SK-MEL-5 (cell line): ENCODE results near the gene KRT73. TPM values are rescaled to one million over a fixed set of nuclear protein-coding genes. Genes with fewer than 3 reads are reported as not detected.

Experiments used
- DNase-seq: peaks from one replicate; pipeline ENCODE4 v3.0.0-alpha.2; 2016; ENCODE audit warnings: low read depth, low spot score
- in situ Hi-C: cut with HindIII; loops from 2 replicates; pipeline ENCODE4 v1.10.0; 2016; ENCODE audit warnings: low sequenced_read_pairs, high pct_unique_total_duplicates, low pct_unique_long_range_greater_than_20kb
- total RNA-seq: library from RNA; depleted of rRNA; stranded (reverse); fragments of >200 nt; shearing (Covaris generic); gene quantifications from 2 replicates; pipeline ENCODE4 v1.2.3, GENCODE V29; 2014; rRNA removed

KRT73 gene
- total RNA-seq, 1 experiment from 2014 or later = not detected

DNA sequence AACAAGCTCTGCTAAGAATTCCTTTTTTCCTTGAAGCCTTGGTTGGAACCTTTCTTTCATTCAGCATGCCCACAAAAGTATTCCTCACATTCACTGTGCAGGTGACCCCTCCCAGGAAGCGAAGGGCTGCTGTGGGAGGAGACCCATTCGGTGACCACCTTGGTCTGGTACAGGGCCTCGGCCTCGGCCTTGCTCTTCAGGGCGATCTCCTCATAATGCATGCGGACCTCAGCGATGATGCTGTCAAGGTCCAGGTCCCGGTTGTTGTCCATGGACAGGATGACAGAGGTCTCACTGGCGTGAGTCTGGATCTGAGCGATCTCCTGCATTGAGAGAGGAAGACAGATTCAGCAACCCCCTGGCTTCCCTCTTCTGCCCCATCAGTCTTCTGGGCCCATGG, 47.8 kb downstream of the KRT73 start:
- DNase-seq = no peak
- in situ Hi-C loops = no loop called here

DNA sequence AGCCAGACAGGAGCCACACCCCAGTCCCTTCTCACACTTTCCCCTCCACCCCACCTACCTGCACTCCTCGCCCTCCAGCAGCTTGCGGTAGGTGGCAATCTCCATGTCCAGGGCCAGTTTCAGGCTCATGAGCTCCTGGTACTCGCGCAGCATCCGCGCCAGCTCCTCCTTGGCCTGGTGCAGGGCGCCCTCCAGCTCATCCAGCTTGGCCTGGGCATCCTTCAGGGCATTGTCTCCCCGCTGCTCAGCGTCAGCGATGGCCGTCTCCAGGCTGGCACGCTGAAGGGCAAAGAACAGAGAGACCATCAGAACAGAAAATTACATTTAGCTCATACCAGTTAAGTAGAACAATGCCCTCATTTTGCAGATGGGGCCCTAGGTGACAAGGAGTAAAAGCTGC, 50.2 kb downstream of the KRT73 start:
- in situ Hi-C loops = no loop called here

GRCh38 chr12:52566847-52567291, 51.5 kb downstream of the KRT73 start:
- no peak for DNase-seq
- in situ Hi-C loops = no loop called here

More for the DNA sequence above, 50.2 kb downstream of the KRT73 start:
- no peak for DNase-seq

DNA sequence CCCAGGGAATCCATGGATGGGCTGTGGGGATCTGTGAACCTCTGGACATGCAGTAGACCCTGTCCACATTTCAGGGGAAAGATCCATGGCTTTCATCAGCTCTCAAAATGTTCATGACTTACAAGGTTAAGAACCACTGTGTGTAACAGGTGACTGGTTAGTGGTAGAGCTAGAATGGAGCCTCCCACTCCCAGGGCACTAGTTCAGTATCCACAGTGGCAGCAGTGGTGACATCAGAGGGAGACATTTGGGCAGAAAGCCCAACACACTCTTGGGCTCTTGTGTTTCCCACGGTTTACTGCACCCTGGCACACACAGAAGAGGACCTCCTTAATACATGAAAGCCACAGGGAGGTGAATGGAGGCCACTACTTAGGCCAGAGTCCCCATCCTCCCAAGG, 53.8 kb downstream of the KRT73 start:
- in situ Hi-C loops = no loop called here
- DNase-seq = no peak

- peak; percentile 55 for DNase-seq
- in situ Hi-C loops = no loop called here
Observed at GRCh38 chr12:52561880-52562449, 56.4 kb downstream of the KRT73 start.

GRCh38 chr12:52559979-52560378, 58.4 kb downstream of the KRT73 start:
- in situ Hi-C loops = no loop called here
- DNase-seq = no peak

DNA sequence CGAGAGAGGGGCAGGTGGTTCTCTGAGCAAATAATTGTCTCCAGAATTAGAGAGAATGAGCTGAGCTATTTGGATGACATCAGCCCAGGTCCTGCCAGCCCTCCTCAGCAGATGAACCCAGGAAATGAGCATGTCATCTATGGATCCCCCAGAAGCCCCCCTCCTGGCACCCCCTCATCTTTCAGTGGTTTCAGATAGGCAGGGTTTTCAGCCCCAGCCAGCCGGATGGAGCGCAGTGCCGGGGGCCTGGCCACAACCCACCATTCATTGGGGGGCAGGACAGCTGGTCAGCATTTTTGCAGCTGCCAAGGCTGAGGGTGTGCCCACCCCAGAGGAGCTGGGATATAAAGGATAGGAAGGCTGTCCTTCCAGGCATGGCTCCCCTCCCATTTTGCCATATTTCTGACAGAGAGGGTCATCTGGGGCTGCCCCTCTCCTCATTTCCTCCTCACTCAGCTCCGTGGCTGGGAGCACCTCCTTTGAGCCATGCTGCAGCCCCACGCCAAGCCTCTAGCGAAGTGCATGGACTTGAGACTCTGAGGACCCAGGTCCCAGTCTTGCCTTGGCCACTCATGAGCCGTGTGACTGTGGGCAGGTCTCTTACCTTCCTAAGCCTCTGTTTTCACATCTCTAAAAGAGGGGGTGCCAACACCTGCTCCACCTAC, 59.4 kb downstream of the KRT73 start:
- no peak for DNase-seq
- in situ Hi-C loops = no loop called here

Other genes starting within 250 kb of the KRT73 start
- not detected in 2 replicates for gene KRT84, start 232.9 kb downstream of the KRT73 start, total RNA-seq
- gene KRT82, start 212.2 kb downstream of the KRT73 start, total RNA-seq = not detected in 2 replicates
- not detected in 2 replicates for gene KRT75, start 184.2 kb downstream of the KRT73 start, total RNA-seq
- gene KRT6B, start 166.4 kb downstream of the KRT73 start, total RNA-seq = not detected in 2 replicates
- gene KRT6C, start 144.8 kb downstream of the KRT73 start, total RNA-seq = not detected in 2 replicates
- not detected in 2 replicates for gene KRT6A, start 125.3 kb downstream of the KRT73 start, total RNA-seq
- not detected in 2 replicates for gene KRT5, start 98.2 kb downstream of the KRT73 start, total RNA-seq
- gene KRT71, start 65.4 kb downstream of the KRT73 start, total RNA-seq = not detected in 2 replicates
- not detected in 2 replicates for gene KRT74, start 44.7 kb downstream of the KRT73 start, total RNA-seq
- not detected in 2 replicates for gene KRT72, start 17.1 kb downstream of the KRT73 start, total RNA-seq
- gene KRT2, start 33.7 kb upstream of the KRT73 start, total RNA-seq = not detected in 2 replicates
- not detected in 2 replicates for gene KRT1, start 61.8 kb upstream of the KRT73 start, total RNA-seq
- gene KRT77, start 85.0 kb upstream of the KRT73 start, total RNA-seq = not detected in 2 replicates
- gene KRT76, start 158.8 kb upstream of the KRT73 start, total RNA-seq = not detected in 2 replicates
- gene KRT3, start 177.6 kb upstream of the KRT73 start, total RNA-seq = not detected in 2 replicates
- gene KRT4, start 195.6 kb upstream of the KRT73 start, total RNA-seq = not detected in 2 replicates
- gene KRT79, start 215.8 kb upstream of the KRT73 start, total RNA-seq = not detected in 2 replicates
- gene KRT78, start 230.4 kb upstream of the KRT73 start, total RNA-seq = 0.34 TPM in 1 of 2 replicates, not detected in the other